Liver (tissue), 2 donors: ENCODE data around the gene CXCL1.

Source experiments
- GABPA ChIP-seq, 2 donors: IDR thresholded peaks in 1 of 2; conservative IDR thresholded peaks in 1 of 2; 2 replicates each; pipeline ENCODE4 v1.6.1; 2016; ENCODE audit warnings: antibody characterized with exemption in 2 of 2, mild to moderate bottlenecking in 1 of 2, moderate library complexity in 1 of 2
- TF ChIP-seq, protein P1 (sequence below): IDR thresholded peaks from 2 replicates; pipeline ENCODE4 v1.6.1; 2016; ENCODE audit warnings: antibody characterized with exemption
- donor health status: healthy.

DNA sequence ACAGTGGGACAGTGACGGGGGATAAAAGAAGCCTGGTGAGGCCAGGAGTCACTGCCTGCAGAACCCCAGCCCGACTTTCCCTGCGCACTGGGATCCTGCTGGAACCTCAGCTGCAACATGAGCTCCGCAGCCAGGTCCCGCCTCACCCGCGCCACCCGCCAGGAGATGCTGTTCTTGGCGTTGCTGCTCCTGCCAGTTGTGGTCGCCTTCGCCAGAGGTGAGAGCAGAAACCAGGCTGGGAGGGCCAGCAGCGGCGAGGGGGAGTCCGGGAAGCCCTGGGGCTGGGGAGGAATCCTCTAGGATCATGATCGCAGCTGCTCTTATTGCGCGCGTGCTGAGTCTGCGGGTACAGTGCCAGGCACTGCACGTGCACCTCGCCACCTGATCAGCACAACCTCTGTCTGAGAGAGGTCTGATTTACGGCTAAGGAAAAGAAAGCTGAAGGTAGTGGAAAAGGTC lies 15.9 kb upstream of the CXCL1 start, which contains the start of gene PF4V1:
- TF ChIP-seq GABPA (IDR thresholded peaks at IDR 0.05 in 1 of 2, conservative IDR thresholded peaks at IDR 0.05 in 1 of 2) = no peak
- TF ChIP-seq, protein P1, sequence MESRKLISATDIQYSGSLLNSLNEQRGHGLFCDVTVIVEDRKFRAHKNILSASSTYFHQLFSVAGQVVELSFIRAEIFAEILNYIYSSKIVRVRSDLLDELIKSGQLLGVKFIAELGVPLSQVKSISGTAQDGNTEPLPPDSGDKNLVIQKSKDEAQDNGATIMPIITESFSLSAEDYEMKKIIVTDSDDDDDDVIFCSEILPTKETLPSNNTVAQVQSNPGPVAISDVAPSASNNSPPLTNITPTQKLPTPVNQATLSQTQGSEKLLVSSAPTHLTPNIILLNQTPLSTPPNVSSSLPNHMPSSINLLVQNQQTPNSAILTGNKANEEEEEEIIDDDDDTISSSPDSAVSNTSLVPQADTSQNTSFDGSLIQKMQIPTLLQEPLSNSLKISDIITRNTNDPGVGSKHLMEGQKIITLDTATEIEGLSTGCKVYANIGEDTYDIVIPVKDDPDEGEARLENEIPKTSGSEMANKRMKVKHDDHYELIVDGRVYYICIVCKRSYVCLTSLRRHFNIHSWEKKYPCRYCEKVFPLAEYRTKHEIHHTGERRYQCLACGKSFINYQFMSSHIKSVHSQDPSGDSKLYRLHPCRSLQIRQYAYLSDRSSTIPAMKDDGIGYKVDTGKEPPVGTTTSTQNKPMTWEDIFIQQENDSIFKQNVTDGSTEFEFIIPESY = no peak
